Activated gamma-delta T cell treated with anti-CD3 and anti-CD28 coated beads, Interleukin-2, amount 50 U/mL, for 16 hours (primary cell): Measurements from ENCODE around the gene KPNB1.
A peak's percentile ranks its signal among the peaks of the same experiment; 100 is the strongest.

Experiments
- DNase-seq: peaks from one replicate; pipeline ENCODE4 v3.0.0-alpha.2; 2020; ENCODE audit warnings: low read depth

KPNB1 gene

DNA sequence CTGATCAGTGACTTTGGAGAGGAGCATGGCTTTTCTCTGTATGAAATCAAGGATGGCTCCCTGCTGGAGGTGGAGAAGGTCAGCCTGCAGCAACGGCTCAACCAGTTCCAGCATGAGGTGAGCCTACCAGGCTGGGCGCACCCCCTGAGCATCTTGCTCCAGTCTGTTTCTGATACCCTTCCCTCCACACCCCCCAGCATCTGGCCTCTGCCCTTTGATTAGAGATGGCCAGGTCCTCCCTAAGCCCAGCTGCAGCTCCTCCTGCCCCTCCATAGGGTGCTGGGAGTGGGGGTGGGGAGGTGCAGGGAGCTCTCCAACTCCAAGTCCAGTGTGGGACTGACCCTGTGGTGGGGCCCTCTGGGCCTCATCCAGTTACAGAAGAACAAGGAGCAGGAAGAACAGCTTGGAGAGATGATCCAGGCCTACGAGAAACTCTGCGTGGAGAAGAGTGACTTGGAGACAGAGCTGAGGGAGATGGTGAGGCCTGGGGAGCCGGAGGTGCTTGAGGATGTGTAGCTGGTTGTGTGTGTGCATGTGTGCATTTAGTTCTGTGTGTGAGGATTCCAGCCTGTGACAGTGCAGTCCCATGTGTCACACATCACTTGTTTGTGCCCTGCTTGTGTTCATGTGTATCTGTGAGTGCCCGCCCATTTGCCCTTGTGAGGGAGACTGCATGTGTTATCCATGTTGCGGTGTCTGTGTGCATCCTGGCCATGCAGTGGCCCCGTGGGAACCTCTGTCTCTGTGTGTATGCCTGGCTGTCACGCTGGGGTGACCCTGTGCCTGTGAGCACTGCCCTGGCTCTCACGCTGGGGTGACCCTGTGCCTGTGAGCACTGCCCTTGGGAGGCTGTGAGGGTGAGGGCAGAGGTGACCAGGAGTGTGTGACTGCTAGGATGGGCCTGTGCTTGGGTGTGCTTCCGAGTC, 47.3 kb downstream of the KPNB1 start:
- no peak for DNase-seq

DNA sequence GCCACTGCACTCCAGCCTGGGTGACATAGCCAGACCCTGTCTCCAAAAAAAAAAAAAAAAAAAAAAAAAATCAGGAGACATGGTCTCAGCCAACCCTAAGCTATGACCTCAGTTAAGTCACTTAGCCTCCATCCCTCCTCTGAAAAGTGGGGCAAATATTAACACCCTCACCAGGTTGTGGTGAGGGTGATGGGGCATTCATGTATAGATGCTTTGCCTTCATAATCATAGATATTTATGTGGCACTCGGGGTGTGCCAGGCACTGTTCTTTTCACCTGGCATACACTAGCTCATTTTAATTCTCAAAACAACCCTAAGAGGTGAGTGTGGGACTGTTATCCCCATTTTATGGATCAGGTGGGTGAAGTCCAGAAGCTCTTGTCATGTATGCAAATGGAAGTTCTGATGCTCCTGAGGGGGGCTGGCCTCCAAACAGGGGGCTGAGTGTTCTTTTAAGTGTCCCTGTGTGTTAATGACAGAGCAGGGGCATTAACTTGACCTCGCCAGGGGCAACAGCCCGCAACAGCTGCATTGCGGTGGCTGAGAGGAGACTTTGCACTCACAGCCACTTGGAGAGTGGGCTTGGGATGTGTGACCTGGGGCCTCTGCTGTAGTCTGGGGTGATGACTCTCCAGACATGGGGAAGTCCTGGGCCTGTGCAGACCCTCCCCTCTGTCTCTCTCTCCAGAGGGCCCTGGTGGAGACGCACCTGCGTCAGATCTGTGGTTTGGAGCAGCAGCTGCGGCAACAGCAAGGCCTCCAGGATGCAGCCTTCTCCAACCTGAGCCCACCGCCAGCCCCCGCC, 48.4 kb downstream of the KPNB1 start:
- no peak for DNase-seq

GRCh38 chr17:47698749-47699535, 49.2 kb downstream of the KPNB1 start:
- DNase-seq, result peak; percentile 82

DNA sequence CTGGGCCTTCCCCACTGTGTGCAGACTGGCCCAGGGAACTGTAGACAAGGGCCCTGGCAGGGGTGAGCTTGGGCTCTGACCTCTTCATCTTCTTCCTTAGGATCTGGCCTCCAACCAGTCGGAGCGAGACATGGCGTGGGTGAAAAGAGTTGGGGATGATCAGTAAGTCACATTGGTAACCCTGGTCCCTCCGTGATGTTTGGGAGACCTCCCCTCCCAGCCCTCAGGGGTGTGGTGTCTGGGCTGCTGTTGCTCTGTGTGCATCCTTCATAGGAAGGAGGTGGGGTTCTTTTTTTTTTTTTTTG, 49.8 kb downstream of the KPNB1 start:
- DNase-seq, result no peak

GRCh38 chr17:47700471-47701449, 51.0 kb downstream of the KPNB1 start:
- DNase-seq, result no peak

- no peak for DNase-seq
Observed at GRCh38 chr17:47701608-47702007, 51.9 kb downstream of the KPNB1 start.

DNA sequence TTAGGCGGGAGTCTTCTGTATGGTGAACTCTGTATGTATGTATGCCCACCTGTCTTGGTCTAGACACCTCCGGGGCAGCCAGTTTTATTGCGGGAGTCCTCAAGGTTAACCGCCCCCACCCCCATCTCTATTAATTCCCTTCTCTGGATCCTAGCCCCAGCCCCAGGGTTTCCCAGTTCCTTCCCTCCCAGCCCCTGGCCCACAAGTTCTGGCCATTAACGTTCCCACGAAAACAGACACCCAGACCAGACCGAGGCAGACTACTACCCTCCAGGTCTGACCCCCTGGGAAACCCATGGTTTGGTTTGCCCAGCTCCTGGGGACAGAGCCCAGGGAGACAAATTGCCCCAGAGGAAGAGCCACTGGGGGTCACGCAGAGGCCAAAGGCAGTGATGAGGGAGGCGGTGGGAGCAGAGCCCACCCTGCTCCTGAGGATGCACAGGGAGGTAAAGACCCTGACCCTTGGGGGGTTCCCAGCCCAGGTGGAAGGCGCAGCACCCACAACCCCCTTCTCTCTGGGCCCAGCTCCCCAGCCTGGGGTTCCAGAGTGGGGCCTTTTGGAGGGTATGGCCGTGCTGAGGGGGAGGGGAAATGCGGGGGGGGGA, 52.8 kb downstream of the KPNB1 start:
- no peak for DNase-seq

GRCh38 chr17:47703191-47703591, 53.5 kb downstream of the KPNB1 start:
- DNase-seq, result peak; percentile 53

GRCh38 chr17:47703671-47704070, 54.0 kb downstream of the KPNB1 start:
- DNase-seq, result no peak

GRCh38 chr17:47704116-47704515, 54.4 kb downstream of the KPNB1 start:
- DNase-seq, result no peak

GRCh38 chr17:47704736-47705135, 55.0 kb downstream of the KPNB1 start:
- DNase-seq, result no peak

- no peak for DNase-seq
Observed at GRCh38 chr17:47705536-47706530, 56.1 kb downstream of the KPNB1 start.

- DNase-seq, result no peak
Observed at GRCh38 chr17:47707056-47707804, 57.5 kb downstream of the KPNB1 start.

DNA sequence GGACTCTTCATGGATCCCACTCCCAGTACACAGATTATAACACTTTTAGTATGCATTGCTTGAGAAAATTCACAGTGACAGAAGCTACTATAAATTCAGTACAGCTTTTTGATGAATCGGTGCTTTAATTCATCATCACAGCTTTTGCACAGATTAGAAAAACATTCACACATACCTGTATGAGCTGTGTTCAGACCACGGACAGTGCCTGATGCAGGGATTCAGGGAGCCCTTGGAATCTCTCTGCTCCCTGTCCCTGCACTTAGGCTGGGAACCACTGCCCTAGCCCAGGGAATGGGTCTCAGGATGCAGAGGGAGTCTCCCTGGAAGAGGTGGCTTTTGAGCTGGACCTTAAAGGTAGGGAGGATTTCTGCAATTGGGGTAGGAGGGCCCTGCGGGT, 58.2 kb downstream of the KPNB1 start:
- no peak for DNase-seq

GRCh38 chr17:47708312-47708863, 58.7 kb downstream of the KPNB1 start:
- DNase-seq, result no peak

DNA sequence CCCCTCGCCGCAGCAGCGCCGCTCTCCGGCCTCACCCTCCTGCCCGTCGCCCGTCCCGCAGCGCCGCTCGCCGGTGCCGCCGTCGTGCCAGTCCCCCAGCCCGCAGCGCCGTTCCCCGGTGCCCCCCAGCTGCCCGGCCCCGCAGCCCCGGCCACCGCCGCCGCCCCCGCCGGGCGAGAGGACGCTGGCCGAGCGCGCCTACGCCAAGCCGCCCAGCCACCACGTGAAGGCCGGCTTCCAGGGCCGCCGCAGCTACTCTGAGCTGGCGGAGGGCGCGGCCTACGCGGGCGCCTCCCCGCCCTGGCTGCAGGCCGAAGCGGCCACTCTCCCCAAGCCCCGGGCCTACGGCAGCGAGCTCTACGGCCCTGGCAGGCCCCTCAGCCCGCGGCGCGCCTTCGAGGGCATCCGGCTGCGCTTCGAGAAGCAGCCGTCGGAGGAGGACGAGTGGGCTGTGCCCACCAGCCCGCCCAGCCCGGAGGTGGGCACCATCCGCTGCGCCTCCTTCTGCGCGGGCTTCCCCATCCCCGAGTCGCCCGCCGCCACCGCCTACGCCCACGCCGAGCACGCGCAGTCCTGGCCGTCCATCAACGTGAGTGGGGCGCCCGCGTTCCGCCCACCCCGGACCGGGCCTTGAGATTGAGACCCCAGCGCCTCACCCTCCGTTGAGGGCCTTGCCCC, 59.3 kb downstream of the KPNB1 start:
- DNase-seq, result no peak

DNA sequence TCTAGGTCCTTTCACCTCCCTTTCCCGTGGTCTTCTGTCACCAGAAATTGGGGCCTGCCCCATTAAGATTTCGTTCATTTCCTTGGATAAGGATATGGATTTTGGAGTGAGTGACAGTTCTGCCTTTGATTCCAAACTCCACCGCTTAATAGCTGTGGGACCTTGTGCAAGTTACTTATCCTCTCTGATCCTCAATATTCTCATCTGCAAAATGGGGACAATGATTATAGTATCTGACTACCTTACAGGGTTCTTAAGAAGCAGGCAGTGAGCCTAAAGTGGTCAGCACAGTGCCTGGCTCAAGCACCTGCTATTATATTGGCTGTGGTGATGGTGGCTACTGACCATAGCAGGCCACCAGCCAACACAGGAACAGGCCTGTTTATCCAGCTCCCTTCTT, 59.9 kb downstream of the KPNB1 start:
- no peak for DNase-seq
